ENCODE data around the gene RAD50.
"Not testable (repeated sequence)": the region's sequence is repeated elsewhere in the genome, so short reads cannot be mapped to it uniquely, and the experiment has no call there.

The RAD50 gene

DNA sequence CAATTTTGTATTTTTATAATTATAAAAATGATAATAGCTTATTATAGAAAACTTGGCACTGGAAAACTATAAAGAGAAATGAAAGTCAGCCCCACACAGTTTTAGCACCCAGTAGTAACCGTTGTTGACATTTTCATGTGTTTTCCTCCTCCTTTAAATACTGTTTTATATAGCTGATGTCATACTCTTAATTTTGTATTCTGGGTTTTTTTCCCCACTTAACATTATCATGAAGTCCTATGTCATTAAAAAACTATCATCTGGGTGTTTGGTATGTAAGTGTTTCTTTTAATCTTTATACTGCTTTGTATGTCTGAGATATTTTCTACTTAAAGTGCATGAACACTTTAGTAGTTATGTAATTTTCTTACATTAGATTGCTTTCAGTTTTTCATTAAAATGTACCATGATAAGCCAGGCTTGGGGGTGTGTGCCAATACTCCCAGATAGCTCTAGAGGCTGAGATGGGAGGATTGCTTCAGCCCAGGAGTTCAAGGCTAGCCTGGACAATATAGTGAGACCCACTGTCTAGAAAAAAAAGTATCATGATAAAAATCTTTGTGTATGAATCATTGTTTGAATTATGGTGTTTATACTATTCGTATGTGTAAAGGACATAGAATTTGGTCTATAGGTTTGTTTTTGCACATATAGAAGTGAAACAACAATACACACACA, 2.7 kb downstream of the RAD50 start:
- no peak for DNase-seq

GRCh38 chr5:132561601-132562000, 4.8 kb downstream of the RAD50 start:
- DNase-seq, result no peak

DNA sequence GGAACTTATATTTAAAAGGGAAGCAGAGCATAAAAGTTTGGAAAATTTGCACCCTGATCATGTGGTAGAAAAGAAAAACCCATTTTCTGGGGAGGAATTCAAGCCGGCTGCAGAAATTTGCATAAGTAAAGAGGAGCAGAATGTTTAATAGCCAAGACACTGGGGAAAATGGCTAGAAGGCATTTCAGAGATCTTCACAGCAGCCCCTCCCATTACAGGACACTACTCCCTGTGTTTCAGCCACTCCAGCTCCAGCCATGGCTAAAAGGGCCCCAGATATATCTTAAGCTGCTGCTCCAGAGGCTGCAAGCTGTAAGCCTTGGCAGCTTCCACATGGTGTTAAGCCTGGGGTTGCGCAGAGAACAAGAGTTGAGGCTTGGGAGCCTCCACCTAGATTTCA, 7.8 kb downstream of the RAD50 start:
- DNase-seq, result not testable (repeated sequence)

DNA sequence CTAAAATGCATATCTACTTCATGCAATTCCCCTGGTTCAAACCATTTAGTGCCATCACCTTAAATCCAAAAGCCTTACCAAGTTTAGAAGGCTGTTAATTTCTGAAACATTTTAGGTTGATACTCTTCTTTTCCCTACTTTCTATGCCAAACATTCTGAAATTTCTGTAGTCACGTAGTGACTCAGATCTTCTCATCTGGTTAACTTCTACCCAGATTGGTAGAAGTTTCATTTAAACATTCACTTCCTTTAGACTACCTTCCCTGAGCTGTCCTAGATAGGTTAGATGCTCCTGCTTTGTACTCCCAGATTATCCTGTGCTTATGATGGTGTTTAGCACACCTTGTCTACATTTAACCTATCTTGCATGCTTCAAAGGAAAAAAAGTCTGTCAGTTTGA, 9.9 kb downstream of the RAD50 start:
- DNase-seq, result no peak

- DNase-seq, result no peak
Observed at GRCh38 chr5:132576123-132576522, 19.3 kb downstream of the RAD50 start.

GRCh38 chr5:132584560-132584959, 27.8 kb downstream of the RAD50 start:
- DNase-seq, result not testable (repeated sequence)

GRCh38 chr5:132586063-132586462, 29.3 kb downstream of the RAD50 start:
- DNase-seq, result no peak

DNA sequence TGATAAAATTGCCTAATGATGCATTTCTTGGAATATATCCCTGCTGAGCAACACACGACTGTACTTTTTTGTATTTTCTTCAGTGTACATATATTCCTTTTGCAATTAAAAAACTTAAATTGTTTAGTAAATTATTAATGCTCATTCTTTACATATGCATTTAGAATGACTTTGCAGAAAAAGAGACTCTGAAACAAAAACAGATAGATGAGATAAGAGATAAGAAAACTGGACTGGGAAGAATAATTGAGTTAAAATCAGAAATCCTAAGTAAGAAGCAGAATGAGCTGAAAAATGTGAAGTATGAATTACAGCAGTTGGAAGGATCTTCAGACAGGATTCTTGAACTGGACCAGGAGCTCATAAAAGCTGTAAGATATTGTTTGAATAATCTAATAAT, 32.7 kb downstream of the RAD50 start:
- DNase-seq, result no peak

DNA sequence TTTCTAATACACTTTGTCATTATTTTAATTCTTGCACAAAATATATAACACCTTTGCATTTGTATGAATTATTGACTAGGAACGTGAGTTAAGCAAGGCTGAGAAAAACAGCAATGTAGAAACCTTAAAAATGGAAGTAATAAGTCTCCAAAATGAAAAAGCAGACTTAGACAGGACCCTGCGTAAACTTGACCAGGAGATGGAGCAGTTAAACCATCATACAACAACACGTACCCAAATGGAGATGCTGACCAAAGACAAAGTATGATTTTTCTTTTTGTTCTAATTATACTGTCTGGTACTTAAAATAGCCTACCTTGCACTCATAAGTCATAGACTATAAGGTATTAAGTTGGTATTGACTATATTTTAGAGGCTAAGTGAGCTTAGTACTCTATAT, 34.4 kb downstream of the RAD50 start:
- DNase-seq, result no peak

- DNase-seq, result no peak
Observed at GRCh38 chr5:132592521-132592920, 35.7 kb downstream of the RAD50 start.

GRCh38 chr5:132594170-132594569, 37.4 kb downstream of the RAD50 start:
- no peak for DNase-seq

DNA sequence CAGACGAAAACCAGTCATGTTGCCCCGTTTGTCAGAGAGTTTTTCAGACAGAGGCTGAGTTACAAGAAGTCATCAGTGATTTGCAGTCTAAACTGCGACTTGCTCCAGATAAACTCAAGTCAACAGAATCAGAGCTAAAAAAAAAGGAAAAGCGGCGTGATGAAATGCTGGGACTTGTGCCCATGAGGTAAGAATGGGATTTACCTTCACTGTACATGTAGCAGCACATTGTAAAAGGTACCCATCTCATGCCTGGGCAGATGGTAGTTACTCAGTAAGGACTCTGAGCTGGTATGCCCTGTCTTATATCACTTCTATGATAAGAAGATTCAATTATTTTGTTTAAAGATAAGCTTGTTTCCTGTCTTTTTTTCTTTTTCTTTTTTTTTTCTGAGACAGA, 38.8 kb downstream of the RAD50 start:
- no peak for DNase-seq

GRCh38 chr5:132601071-132601728, 44.4 kb downstream of the RAD50 start:
- DNase-seq, result no peak

GRCh38 chr5:132607095-132607494, 50.3 kb downstream of the RAD50 start:
- DNase-seq, result no peak

DNA sequence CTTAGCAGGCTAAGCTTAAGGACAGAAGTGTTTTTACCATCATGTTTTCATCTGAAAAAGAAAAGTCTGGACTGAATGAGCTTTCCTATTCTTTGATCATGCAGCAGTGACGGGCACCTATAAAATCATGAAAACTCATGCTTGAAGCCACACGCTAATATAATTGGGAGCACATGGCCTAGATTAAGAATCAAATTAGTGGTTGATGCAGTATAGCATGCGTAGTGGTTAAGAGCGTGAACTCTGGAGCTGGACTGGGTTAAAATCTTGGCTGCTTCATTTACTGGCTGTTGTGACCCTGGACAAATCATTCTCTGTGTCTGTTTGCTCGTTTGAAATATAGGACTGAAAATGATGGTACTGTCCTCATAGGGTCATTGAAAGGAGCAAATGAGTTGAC, 51.3 kb downstream of the RAD50 start:
- no peak for DNase-seq

- no peak for DNase-seq
Observed at GRCh38 chr5:132611965-132612364, 55.2 kb downstream of the RAD50 start.

DNA sequence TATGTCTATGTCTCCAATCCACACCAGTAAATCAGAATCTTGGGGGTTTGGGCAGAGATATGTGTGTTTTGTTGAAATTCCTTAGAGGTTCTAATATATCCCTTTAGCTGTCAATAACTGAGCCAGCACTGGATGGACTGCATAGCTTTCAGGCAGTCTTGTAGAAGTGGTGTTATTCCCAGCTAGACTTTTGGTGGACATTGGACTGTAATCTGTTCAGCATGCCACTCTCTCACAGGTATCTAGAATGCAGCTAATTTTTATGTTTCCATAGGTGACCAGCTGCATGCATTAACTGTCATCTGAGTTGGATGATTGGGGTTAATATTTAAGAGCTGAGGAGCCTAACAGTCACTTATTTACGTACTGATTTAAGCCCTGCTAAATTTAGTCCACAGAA, 56.1 kb downstream of the RAD50 start:
- DNase-seq, result no peak

- no peak for DNase-seq
Observed at GRCh38 chr5:132621699-132622098, 64.9 kb downstream of the RAD50 start.

DNA sequence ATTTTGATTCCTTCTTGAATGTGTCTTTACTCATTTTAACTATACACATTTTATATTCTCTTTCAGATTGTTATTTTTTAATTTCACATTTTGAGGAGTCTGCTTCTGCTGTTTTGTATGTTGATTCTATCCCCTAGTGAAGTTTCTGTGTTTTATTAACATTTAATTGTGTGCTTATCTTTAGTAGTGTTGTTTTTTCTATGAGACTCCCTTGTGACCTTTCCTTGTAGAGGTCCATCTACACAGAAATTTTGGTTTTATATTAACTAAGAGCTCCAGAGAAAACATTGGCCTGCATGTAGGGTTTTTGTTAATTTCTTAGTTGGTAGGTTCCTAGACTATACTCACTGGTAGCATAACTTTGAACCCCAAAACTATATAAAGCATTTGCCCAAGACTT, 65.8 kb downstream of the RAD50 start:
- DNase-seq, result no peak

DNA sequence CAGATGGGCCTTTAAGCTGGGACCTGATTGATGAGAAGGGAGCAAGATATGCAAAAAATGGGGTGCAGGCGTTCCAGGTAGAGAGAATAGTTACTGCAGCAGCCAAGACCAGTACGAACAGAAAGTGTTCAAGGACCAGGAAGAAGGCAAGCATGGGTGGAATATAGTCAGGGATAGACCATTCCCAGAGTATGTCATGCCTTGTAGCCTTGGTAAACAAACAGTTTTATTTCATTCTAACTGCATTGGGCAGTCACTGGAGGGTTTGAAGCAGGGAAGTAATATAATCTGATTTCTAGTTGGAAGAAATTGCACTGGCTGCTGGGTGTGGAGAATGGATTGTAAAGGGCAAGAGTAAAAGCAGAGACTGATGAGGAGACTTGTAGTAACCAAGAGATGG, 70.7 kb downstream of the RAD50 start:
- DNase-seq, result no peak

DNA sequence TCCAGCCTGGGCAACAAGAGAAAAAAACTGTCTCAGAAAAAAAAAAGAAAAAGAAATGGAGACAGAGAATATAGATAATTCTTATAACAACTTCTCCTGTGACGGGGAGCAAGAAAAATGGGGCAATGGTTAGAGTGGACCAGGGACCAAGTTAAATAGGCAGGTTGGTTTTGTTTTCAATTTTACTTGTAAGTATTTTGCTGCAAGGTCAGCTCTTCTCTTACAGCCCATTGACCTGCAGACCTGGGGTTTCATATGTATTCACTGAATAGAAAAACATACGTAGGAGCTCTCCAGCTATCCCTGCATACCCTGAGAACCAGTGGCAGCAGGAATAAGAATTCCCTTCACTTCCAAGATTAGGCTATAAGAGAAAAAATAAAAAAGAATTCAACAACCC, 72.0 kb downstream of the RAD50 start:
- DNase-seq, result no peak

DNA sequence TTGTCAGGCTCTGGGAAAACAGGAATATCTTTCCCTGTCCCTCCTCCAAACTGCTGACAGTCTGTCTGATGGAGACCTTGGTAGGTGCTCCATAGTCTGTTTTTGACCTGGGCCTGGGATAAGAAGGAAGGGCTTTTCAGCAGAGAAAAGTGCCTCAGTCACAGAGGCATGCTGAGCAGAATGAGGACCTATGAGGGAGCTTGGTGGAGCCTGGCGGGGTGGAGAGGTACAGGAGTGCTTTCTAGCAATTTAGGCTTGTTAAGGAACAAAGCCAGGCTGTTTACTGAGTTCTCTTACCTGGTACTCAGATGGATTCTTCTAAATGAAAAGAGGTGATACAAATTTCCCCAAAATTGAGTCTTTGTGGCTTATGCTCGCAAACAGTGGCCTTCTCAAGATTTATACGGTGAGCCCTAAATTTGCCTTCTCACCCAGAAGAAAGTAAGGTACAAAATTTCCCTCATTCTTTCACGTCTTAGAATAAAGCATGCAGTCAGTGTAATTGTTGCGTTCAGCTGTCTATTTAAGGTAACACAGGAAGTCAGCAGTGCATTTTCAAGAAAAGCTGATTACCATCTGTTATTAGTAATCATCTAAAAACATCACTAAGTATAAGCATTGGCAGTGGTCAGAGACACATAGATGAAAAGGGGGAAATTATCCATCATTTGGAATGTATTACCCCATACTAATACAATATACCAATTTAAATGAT, 72.6 kb downstream of the RAD50 start:
- DNase-seq, result no peak

DNA sequence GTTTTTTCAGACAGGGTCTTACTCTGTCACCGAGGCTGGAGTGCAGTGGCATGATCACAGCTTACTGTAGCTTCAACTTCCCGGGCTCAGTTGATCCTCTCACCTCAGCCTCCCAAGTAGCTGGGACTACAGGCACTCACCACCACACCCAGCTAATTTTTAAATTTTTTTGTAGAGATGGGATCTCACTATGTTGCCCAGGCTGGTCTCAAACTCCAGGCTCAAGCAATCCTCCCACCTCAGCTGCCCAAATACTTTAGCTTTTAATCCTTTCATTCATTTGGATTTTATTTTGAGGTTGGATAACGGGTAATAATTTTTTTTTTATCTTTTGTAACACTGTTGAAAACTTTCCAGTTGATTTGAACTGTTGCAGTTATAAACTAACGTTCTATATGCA, 76.8 kb downstream of the RAD50 start:
- DNase-seq, result not testable (repeated sequence)

- DNase-seq, result no peak
Observed at GRCh38 chr5:132635873-132636272, 79.1 kb downstream of the RAD50 start.
